ENCODE data around the gene SYNDIG1.

Gene SYNDIG1

DNA sequence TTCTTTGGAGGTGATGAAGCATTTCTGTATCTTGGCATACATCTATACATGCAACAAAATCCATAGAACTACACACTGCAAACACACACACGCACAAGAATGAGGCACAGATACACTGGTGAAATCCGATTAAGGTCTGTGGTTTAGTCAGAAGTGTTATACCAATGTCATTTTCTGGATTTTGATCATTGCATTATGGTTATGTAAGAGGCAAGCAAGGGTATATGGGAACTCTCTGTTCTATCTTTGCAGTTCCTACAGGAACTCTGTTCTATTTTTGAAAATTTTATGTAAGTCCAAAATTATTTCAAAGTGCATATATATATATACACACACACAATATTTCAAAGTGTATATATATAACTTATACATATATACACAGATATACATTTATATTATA lies 101.7 kb downstream of the SYNDIG1 start:
- TF ChIP-seq, protein P1, sequence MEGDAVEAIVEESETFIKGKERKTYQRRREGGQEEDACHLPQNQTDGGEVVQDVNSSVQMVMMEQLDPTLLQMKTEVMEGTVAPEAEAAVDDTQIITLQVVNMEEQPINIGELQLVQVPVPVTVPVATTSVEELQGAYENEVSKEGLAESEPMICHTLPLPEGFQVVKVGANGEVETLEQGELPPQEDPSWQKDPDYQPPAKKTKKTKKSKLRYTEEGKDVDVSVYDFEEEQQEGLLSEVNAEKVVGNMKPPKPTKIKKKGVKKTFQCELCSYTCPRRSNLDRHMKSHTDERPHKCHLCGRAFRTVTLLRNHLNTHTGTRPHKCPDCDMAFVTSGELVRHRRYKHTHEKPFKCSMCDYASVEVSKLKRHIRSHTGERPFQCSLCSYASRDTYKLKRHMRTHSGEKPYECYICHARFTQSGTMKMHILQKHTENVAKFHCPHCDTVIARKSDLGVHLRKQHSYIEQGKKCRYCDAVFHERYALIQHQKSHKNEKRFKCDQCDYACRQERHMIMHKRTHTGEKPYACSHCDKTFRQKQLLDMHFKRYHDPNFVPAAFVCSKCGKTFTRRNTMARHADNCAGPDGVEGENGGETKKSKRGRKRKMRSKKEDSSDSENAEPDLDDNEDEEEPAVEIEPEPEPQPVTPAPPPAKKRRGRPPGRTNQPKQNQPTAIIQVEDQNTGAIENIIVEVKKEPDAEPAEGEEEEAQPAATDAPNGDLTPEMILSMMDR (IDR thresholded peaks at IDR 0.05; ENCODE audit: low read depth, low read length, missing control alignments), result no peak
- H3K4me3 ChIP-seq (ENCODE audit: low read depth, low read length), result no peak overlapping the region
- DNase-seq (ENCODE audit: low read depth), result no peak

DNA sequence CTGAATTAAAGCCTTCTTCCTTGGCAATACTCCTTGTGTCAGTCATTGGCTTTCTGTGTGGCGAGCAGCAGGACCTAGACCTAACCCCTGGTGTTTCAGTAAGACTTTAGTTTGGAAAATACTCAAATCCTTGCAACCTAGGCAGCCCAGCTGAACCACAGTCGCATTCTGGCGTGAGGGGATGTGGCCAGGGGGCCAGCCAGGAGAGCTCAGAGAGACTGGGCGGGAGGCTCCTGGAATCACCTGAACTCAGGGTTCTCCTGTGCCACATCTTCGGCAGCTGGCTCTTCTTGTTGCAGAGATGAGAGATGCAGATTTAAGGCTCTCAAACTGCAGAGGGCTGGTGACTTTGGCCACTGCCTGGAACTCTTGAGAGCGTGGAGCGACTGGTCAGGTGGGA lies 102.7 kb downstream of the SYNDIG1 start:
- no peak for DNase-seq (ENCODE audit: low read depth)
- TF ChIP-seq, protein P1 (IDR thresholded peaks at IDR 0.05; ENCODE audit: low read depth, low read length, missing control alignments), result no peak

DNA sequence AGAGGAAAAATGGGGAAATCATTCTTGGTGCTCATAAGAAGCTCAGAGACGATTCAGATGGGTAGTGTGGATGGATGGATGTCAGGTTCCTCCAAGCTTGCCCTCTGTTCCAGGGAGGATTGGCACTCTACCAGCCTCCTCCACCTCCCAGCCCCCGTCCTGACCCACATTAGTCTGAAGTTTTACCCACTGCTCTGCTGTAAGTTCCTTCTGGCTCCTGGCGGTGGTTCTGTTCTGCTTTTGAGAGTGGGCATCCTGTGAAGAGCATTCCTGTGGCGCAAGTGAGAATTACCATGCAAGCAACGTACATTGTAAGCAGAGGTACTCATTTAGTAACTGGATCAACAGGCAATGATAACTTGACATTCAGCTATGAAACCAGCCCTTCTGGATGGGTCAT lies 103.4 kb downstream of the SYNDIG1 start:
- TF ChIP-seq, protein P1 (IDR thresholded peaks at IDR 0.05; ENCODE audit: low read depth, low read length, missing control alignments), result no peak
- DNase-seq (ENCODE audit: low read depth), result no peak
- H3K4me3 ChIP-seq (ENCODE audit: low read depth, low read length), result no peak overlapping the region

More for the DNA sequence above, 102.7 kb downstream of the SYNDIG1 start:
- no peak overlapping the region for H3K4me3 ChIP-seq (ENCODE audit: low read depth, low read length)

DNA sequence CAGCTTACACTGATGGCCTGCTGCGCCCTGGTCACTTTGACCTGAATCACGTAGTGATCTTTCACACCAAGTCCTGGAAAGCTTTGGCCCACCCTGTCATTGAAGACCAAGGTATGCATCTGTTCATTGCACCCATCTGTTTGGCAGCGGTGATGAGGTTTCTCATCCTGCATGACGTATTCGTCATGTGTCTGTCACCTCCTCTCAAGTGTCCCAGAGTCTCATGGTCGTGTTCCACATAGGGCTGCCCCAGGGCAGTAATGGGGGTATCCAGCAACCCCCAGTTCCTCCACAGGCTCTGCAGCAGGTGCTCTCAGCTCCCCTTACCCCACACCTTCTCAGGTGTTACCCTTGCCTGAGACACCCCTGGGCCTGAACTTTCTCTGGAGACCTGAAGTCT lies 104.1 kb downstream of the SYNDIG1 start:
- H3K4me3 ChIP-seq (ENCODE audit: low read depth, low read length), result no peak overlapping the region
- TF ChIP-seq, protein P1 (IDR thresholded peaks at IDR 0.05; ENCODE audit: low read depth, low read length, missing control alignments), result no peak
- DNase-seq (ENCODE audit: low read depth), result no peak

DNA sequence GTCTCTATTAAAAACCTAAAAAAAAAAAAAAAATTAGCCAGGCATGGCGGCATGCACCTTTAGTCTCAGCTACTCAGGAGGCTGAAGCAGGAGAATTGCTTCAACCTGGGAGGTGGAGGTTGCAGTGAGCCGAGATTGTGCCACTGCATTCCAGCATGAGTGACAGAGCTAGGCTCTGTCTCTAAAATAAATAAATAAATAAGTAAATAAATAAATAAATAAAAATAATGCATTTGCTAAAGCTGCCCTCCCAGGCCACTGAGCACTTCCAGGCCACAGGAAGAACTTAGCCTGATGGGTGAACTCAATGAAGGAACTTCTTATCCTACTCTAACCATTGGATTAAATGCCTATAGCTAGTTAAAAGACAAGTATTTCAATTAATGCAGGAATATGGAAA lies 104.9 kb downstream of the SYNDIG1 start:
- TF ChIP-seq, protein P1 (IDR thresholded peaks at IDR 0.05; ENCODE audit: low read depth, low read length, missing control alignments), result no peak
- no peak for DNase-seq (ENCODE audit: low read depth)
- H3K4me3 ChIP-seq (ENCODE audit: low read depth, low read length), result no peak overlapping the region

DNA sequence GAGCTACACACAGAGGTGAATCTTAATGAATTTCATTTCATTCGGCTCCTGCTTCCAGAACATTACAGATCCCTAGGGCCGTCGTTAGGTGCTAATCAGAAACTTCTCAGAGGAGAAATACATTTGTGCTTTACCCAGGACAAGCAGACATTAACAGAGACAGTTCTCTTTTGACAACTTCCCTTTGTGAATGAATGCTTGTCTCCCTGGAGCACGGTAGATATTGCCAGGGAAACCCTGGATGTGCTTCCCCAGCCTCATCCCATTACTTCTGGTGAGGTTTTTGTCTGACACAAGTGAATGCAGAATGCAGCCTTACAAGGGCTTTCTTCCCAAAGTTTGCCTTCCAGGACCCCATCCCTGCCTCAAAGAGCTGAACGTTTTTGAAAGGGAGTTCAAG lies 105.4 kb downstream of the SYNDIG1 start:
- TF ChIP-seq, protein P1 (IDR thresholded peaks at IDR 0.05; ENCODE audit: low read depth, low read length, missing control alignments), result no peak
- DNase-seq (ENCODE audit: low read depth), result no peak
- H3K4me3 ChIP-seq (ENCODE audit: low read depth, low read length), result no peak overlapping the region

DNA sequence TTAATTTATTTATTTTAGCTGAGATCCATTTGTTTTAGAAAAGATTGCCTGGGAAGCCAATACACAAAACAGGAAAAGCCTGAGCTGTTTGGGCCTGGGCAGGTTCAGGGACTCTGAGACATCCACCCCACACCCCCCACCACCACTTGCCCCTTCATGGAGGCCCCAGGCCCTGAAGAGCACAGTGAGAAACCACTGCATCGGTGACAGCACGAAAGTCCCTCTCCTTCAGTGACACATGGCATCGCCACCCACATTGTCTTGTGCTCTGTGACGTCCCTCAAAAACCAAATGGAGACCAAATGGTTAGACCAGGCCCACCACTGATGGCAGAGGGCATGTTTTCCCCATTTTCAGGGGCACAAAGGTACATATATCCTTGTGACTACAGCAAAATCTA lies 106.4 kb downstream of the SYNDIG1 start:
- no peak for DNase-seq (ENCODE audit: low read depth)
- TF ChIP-seq, protein P1 (IDR thresholded peaks at IDR 0.05; ENCODE audit: low read depth, low read length, missing control alignments), result no peak
- H3K4me3 ChIP-seq (ENCODE audit: low read depth, low read length), result no peak overlapping the region
